Loucy (cell line): ENCODE results near the gene RNF13.
A peak's percentile ranks its signal among the peaks of the same experiment; 100 is the strongest.

Experiments used
- H2AFZ ChIP-seq: fragments of 200-600 bp; sonication (generic); 2 replicates; pipeline ENCODE4 v1.6.0; 2016; ENCODE audit warnings: antibody characterized with exemption, mild to moderate bottlenecking, low read length, moderate library complexity
- H3F3A ChIP-seq: fragments of 200-600 bp; 2 replicates; pipeline ENCODE4 v1.6.0; 2016; ENCODE audit warnings: antibody characterized with exemption, low read depth, mild to moderate bottlenecking
- H3K27me3 ChIP-seq: fragments of 200-600 bp; sonication (generic); 2 replicates; pipeline ENCODE4 v1.6.1; 2014; ENCODE audit warnings: low read length, mild to moderate bottlenecking; ENCODE audit not compliant: insufficient read depth, poor library complexity, severe bottlenecking
- H3K36me3 ChIP-seq: fragments of 200-600 bp; sonication (generic); 2 replicates; pipeline ENCODE4 v1.6.1; 2016; ENCODE audit warnings: low read length; ENCODE audit not compliant: insufficient read depth
- H3K4me1 ChIP-seq: fragments of 200-600 bp; sonication (generic); 2 replicates; pipeline ENCODE4 v1.5.1; 2014; ENCODE audit warnings: low read length, mild to moderate bottlenecking; ENCODE audit not compliant: insufficient read depth, poor library complexity, severe bottlenecking
- H3K4me2 ChIP-seq: fragments of 200-600 bp; sonication (generic); 2 replicates; pipeline ENCODE4 v1.6.0; 2014; ENCODE audit warnings: antibody characterized with exemption, low read length, low read depth, mild to moderate bottlenecking; ENCODE audit not compliant: poor library complexity, severe bottlenecking
- H3K4me3 ChIP-seq: fragments of 200-600 bp; sonication (generic); 2 replicates; pipeline ENCODE4 v1.5.1; 2014; ENCODE audit warnings: low read length, mild to moderate bottlenecking, mixed read lengths; ENCODE audit not compliant: poor library complexity, severe bottlenecking
- H3K79me2 ChIP-seq: fragments of 200-600 bp; sonication (generic); 2 replicates; pipeline ENCODE4 v1.6.1; 2014; ENCODE audit warnings: low read length; ENCODE audit not compliant: insufficient read depth
- H3K9ac ChIP-seq: fragments of 200-600 bp; sonication (generic); 2 replicates; pipeline ENCODE4 v1.6.0; 2014; ENCODE audit warnings: mild to moderate bottlenecking, low read depth, low read length, moderate library complexity; ENCODE audit not compliant: poor library complexity, severe bottlenecking
- H3K9me2 ChIP-seq: fragments of 200-600 bp; sonication (generic); replicated peaks from 2 replicates; pipeline ENCODE4 v1.6.1; 2016; ENCODE audit warnings: low read depth, low read length, mixed read lengths
- H3K9me3 ChIP-seq: fragments of 200-600 bp; sonication (generic); 2 replicates; pipeline ENCODE4 v1.6.1; 2014; ENCODE audit warnings: mild to moderate bottlenecking, antibody characterized with exemption, low read length, low read depth; ENCODE audit not compliant: insufficient read depth
- H4K20me1 ChIP-seq: fragments of 200-600 bp; sonication (generic); 2 replicates; pipeline ENCODE4 v1.6.0; 2014; ENCODE audit warnings: antibody characterized with exemption, low read length, mild to moderate bottlenecking; ENCODE audit not compliant: insufficient read depth, poor library complexity, severe bottlenecking
- CTCF ChIP-seq: fragments of 200-600 bp; sonication (generic); conservative IDR thresholded peaks from 2 replicates; pipeline ENCODE4 v1.5.1; 2014; ENCODE audit warnings: mild to moderate bottlenecking, antibody characterized with exemption, low read length
- EZH2phosphoT487 ChIP-seq: fragments of 200-600 bp; IDR thresholded peaks from 2 replicates; pipeline ENCODE4 v1.6.1; 2018; ENCODE audit warnings: antibody characterized with exemption, mild to moderate bottlenecking, moderate library complexity, borderline replicate concordance

RNF13 gene

GRCh38 chr3:149963485-149963884 lies 150.5 kb downstream of the RNF13 start:
- Histone ChIP-seq H3K79me2 (peaks cover 29% of the 10 kb centered on the region; the same call in 1 of the 2 replicates), H3K9ac (no peak overlapping the region), H2AFZ (no peak overlapping the region), H3K4me1 (peaks cover 27% of the 10 kb centered on the region), H3K36me3 (peaks cover 8% of the 10 kb centered on the region; the same call in 1 of the 2 replicates), H4K20me1 (peaks cover 27% of the 10 kb centered on the region), H3K4me2 (no peak overlapping the region), H3K4me3 (no peak overlapping the region), H3F3A (no peaks in the 10 kb centered on the region), H3K9me3 (no peaks in the 10 kb centered on the region), H3K9me2 (no peaks in the 10 kb centered on the region), H3K27me3 (no peaks in the 10 kb centered on the region)
- no peak for TF ChIP-seq CTCF
- TF ChIP-seq EZH2phosphoT487: no peak

DNA sequence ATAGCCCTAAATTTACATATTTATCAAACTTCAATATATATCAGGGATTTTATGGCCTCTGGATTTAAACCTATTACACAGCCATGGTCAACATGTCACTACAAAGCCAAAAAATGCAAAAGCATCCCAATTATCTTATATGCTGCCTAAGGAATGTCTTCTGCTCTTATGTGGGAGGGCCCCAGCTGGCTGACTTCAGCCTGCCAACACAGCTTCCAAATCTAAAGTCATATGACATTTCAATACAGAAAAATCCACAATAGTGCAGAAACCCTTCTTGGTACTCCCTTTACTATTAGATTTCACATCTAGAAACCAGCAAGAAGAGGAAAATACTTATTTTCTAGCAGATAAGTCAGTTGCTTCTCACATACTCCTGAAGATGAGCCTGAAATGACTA lies 151.3 kb downstream of the RNF13 start:
- Histone ChIP-seq H3K27me3 (no peaks in the 10 kb centered on the region), H3K4me1 (peaks cover 35% of the 10 kb centered on the region), H3K79me2 (peaks cover 36% of the 10 kb centered on the region), H3F3A (no peaks in the 10 kb centered on the region; the same call in 1 of the 2 replicates), H3K4me3 (no peak overlapping the region), H3K9ac (no peak overlapping the region), H4K20me1 (peaks cover 27% of the 10 kb centered on the region), H3K36me3 (peaks cover 8% of the 10 kb centered on the region; the same call in 1 of the 2 replicates), H3K4me2 (no peak overlapping the region), H2AFZ (no peak overlapping the region), H3K9me2 (no peaks in the 10 kb centered on the region), H3K9me3 (no peaks in the 10 kb centered on the region)
- TF ChIP-seq CTCF (no peak), EZH2phosphoT487 (no peak)

- Histone ChIP-seq H3K9me3 (no peaks in the 10 kb centered on the region), H3K4me2 (peak overlapping the region; percentile 5), H3K4me1 (peaks cover 40% of the 10 kb centered on the region), H3K9me2 (no peaks in the 10 kb centered on the region), H3K4me3 (no peak overlapping the region), H2AFZ (no peak overlapping the region), H3K36me3 (peaks cover 8% of the 10 kb centered on the region; the same call in 1 of the 2 replicates), H3K79me2 (peaks cover 46% of the 10 kb centered on the region), H4K20me1 (peaks cover 27% of the 10 kb centered on the region), H3K27me3 (no peaks in the 10 kb centered on the region), H3F3A (no peaks in the 10 kb centered on the region; the same call in 1 of the 2 replicates), H3K9ac (no peak overlapping the region)
- TF ChIP-seq CTCF (no peak), EZH2phosphoT487 (no peak)
Measured at GRCh38 chr3:149965278-149965677, 152.3 kb downstream of the RNF13 start.
